Loucy (cell line): ENCODE data around the gene ECT2.
"Not testable (repeated sequence)": the region's sequence is repeated elsewhere in the genome, so short reads cannot be mapped to it uniquely, and the experiment has no call there.

ENCODE experiments used
- CTCF ChIP-seq: fragments of 200-600 bp; sonication (generic); conservative IDR thresholded peaks from 2 replicates; pipeline ENCODE4 v1.5.1; 2014; ENCODE audit warnings: mild to moderate bottlenecking, antibody characterized with exemption, low read length
- EZH2phosphoT487 ChIP-seq: fragments of 200-600 bp; IDR thresholded peaks from 2 replicates; pipeline ENCODE4 v1.6.1; 2018; ENCODE audit warnings: antibody characterized with exemption, mild to moderate bottlenecking, moderate library complexity, borderline replicate concordance

- not testable (repeated sequence) for TF ChIP-seq CTCF, EZH2phosphoT487
These were observed 116.3 kb downstream of the ECT2 start for GRCh38 chr3:172866726-172867350.
